GM19455 (cell line): Measurements from ENCODE around the gene PHACTR3.

Experiments
- ATAC-seq: cut with Tn5 transposase; IDR thresholded peaks from one replicate; pipeline ENCODE4 v1.9.1; 2021; ENCODE audit not compliant: unreplicated experiment

PHACTR3 gene

GRCh38 chr20:59895908-59896307 lies 291.6 kb downstream of the PHACTR3 start:
- ATAC-seq: no peak
